HG03571 (cell line): ENCODE results near the gene DCLRE1A.

ENCODE experiments used
- ATAC-seq: cut with Tn5 transposase; IDR thresholded peaks from one replicate; pipeline ENCODE4 v1.9.1; 2021; ENCODE audit not compliant: unreplicated experiment

The DCLRE1A gene

DNA sequence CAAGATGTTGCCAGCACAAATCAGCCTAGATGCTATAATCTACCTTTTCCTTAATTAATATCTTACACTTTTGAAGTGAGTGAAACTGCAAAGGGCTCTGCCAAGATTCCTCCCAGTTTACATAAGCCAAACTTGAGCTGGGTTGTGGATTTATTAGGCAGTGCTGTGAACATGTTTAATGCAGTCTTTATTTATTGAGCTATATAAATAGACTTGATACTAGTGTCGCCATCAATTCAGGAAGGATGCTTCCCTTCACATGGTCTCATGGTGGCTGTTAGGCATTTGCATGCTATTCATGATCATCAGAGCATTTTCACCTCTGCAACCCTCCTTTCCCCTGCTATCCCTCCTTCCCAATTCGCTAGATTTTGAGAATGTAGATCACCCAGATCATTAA lies 62.2 kb downstream of the DCLRE1A start:
- ATAC-seq, result no peak

DNA sequence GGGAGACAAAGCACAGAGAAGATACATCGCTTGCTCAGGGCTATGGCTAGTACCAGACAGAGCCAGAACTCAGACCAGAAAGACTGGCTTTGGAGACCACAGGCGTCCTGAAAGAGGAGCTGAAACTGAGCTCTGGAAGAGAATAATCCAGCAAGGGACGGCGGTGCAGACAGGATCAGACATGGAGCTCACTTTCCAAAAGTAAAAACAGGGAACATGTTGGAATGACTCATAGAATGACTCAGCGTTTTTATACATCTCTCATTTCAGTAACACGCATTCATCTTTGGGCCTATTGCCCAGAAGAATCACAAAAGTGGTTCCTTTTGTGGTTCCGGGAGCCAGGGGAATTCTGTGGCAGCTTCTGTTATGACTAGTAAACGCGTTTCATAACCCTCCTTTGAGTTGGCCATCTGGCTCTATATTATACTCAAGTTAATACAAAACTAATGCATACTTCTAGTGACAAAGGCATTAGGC lies 65.2 kb downstream of the DCLRE1A start:
- peak; percentile 89 for ATAC-seq
